SH-SY5Y (cell line): ENCODE measurements around the gene LEKR1.

Experiments used
- GATA2 ChIP-seq: IDR thresholded peaks from 2 replicates; pipeline ENCODE4 v1.6.1; 2011; ENCODE audit warnings: mild to moderate bottlenecking, low read depth, low read length
- GATA3 ChIP-seq: IDR thresholded peaks from 2 replicates; pipeline ENCODE4 v1.6.1; 2011; ENCODE audit warnings: low read depth, mild to moderate bottlenecking, low read length, moderate library complexity

LEKR1 gene

DNA sequence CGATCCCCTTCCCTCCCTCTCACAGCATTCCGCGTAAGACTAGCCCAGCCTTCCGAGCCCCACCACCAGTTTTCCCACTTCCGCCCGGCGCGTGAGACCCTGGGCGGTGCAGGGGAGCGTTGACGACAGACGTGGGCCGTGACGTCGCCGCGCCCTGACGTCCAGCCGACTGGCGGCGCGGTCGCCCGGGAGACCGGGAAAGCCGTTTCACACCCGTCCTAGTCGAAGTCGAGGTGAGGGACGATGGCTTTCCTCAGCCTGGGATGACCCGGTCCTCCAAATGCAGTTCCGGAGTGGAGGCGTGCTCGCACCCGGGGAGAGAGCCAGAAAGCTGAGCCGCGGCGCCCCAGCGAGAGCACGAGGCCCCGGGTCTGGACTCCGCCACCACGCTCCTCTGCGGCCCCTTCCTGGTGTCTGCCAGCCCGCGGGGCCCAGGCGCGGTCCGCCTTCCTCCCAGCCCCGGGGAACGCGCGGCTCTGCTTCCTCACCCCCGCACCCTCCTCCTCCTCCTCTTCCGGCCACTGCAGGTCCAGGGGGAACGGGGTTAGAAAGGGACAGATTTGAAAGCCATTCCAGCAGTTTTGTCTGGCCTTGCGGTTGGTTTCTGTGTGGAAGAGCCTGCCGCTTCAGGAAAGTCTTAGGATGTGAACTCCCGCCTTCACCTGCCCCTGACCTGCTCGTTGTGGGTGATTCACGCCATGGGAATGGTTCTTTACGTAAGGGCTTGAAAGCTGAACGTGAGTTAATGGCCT is at the start of gene LEKR1:
Gene LEKR1, plus strand, starts transcription at position 210 of the 752 bp plus-strand sequence. CDS start 2,977 bp downstream, outside the sequence.
- TF ChIP-seq GATA3 (no peak), GATA2 (no peak; the same call in 1 of the 2 replicates)

DNA sequence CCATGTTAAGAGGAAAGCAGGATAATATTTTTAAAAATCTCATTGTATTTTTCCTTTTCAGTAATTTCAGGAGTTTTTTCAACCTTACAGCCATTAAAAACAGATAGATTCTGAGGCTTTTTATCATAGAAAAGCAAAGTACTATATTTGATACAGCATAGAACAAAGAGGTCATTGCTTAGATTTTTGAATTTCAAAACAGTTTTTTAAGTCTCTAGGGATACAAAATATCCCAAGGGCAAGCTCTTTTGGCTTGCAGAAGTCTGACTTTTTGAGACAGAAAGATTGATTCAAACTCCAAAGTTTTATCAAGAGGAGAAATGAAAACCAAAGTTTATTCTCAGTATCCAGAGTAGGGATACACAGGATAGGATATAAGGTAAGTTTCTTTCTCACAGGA is 49.3 kb upstream of the LEKR1 start:
- TF ChIP-seq GATA3 (no peak), GATA2 (no peak)

DNA sequence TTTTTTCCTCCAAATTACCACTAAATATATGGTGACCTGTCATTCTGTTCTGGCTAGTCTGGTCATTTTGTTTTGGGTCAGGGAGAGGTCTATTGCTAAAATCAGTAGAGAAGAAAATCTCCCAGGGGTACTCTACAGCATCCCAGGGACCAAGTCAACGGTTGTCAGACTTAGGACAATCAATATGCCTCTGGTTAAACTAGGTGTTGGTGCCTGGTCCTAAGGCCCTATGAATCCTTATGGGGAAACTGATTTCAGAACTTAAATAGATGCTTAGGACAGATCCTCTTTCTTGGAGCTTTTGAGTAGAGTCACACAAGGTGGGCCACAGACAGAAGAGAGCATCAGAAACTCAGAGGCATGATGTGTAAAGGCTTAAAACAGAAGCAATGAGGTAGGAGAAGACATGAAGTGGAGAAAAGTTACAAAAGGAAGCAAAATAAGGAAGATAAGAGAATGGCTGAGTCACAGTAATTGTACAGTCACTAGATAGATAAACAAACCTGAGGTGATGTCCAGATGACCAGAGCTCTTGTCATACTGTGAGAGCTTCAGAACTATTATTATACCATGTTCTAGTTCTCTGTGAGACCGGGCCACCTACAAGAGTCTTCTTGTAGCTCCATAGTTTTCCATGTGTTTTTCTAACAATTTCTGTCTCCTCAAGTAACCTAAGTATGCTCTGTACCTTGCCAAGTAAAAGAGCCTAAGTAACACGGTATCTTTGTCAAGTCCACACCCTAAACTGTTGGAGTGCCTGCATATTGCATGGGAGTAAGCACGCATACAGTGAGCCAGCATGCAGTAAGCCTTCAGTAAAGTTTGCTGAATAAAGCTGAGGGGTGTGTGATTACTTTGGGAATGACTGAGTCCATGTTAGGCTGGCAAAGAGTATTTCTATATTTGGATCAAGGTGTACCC is 44.6 kb upstream of the LEKR1 start:
- no peak for TF ChIP-seq GATA3
- no peak for TF ChIP-seq GATA2

DNA sequence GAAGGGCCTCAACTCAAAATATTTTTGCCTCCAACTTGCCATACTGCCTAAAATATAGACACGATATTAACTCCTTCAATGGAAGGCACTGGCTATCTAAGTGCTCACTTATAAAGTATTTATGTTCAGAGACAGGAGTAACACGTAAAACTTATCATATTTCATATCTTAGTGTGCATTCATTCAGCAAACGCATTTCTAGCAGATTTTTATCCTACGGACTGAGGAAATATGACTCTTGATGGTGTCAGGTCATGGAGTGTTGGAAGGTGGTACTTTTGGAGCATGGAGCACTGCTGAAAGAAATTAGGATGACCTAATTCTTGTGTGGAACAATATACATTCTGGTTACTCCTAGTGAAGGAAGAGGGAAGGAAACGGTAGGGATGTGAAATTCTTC is 43.8 kb upstream of the LEKR1 start:
- TF ChIP-seq GATA3 = no peak
- TF ChIP-seq GATA2 = no peak

DNA sequence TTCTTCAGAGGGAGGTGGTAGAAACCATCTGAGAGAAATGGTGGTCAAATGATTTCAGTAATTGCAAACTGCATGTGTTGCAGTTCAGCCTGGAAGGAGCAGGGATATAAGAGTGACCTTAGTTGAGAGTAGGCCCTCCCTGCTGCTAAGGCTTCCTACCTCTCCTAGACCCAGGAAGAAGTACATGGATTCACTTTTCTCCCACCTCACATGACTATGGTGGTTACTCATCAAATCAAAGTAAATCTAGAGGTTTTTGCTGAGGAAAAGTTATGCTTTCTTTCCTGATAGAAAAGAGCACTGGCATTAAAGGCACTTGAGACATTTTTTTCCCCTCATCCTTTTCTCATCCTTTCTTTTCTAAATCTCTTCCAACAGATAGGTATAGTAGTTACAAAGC is 43.2 kb upstream of the LEKR1 start:
- no peak for TF ChIP-seq GATA2
- no peak for TF ChIP-seq GATA3

DNA sequence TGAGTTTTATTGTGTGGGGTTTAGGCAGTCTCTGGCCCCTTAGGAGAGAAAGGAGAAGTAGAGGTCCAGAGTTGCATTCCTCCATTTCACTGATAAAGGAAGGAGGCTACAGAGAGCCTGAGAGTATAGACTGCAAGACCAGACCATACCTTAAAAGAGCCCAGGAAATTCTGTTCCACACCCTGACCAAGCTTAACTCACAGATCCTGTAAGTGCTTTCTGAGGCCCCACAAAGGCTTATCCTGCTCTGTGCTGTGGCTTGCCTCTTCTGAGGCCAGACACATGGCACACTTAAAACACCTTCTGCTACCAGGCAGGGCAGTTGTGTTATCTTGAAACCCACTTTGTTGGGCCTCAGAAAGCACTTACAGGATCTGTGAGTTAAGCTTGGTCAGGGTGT is 39.2 kb upstream of the LEKR1 start:
- TF ChIP-seq GATA2 (no peak), GATA3 (no peak)

DNA sequence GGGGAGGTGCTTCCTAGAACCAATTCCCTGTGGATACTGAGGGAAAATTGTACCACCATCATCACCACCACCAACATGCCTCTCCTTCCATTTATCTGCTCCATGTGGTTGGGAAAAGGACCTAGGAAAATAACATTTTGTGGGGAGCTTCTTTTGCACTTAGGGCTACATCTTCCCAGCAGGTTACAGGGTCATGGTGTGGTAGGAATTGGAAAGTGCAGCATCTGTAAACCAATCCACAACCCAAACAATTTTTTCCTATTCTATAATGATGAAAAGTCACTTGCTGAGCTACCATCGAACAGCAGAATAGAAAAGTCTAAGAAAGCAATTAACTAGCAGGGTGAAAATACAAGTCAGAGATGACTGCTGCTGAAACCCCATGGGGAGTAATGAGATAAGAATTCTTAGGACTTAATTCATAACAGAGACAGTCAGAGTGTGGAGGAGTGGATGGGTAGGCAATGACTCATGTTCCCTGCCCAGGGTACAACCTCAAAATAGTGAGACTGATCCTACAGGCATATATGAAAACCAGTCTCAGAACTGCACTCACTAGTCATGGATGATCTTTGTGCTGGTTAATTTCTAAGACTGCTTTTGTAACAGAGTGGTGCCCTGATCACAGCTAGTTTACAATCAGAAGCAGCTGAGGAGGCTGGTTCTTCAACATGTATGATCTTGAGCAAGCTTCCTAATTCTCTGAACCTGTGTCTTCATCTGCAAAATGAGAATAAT is 38.1 kb upstream of the LEKR1 start:
- TF ChIP-seq GATA2 (no peak), GATA3 (no peak)

DNA sequence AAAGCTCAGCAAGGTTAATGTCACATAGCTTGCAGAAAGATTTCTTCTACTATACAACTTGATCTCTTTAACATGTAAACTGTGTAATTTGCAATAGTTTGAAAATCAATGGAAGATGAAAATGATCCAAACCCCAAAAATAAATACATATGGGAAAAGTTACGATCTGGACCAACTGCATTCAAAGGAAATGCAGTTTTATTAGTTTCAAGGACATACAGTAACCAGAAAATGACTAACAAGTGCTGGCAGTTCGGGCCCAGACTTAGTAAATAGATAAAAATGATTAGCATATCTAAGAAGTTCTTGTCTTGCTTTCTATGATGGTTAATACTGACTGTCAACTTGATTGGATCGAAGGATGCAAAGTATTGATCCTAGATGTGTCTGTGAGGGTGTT is 37.3 kb upstream of the LEKR1 start:
- no peak for TF ChIP-seq GATA2
- TF ChIP-seq GATA3 = no peak

DNA sequence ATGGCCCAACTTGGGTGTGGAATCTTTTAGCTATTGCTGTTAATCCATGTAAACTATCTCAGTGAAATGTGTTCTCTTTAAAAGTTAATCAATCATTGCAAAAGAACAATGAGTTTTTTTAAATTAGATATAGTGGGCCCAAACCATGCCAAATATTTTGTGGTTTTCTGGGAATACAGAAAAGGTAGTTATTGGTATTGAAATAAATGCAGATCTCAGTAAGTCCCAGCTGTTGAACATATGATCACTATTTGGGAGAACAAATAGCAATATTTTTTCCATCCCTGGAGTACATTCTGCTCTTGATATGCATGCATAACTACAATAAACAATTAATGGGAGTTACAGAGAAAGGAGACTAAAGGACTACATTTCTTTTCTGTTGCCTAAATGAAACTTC is 36.0 kb upstream of the LEKR1 start:
- TF ChIP-seq GATA2 (no peak), GATA3 (no peak)

DNA sequence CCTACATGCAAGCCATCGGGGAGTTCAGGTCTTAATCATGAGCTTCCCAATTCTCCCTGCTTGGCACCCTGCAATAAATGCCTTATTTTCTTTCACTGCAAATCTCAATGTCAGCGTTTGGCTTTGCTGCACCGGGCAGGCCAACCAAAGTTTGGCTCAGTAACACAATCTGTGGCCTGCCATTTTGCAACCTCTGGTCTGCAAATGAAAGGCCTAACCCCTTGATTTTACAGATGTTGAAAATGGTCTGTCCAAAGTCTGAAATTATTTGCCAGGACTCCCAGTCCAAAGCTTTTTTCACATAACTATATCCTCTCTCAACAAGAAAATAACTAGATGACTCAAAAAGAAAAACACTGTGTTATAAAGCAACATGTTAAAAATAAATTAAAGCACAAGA is 34.0 kb upstream of the LEKR1 start:
- TF ChIP-seq GATA2 = no peak
- TF ChIP-seq GATA3 = no peak

DNA sequence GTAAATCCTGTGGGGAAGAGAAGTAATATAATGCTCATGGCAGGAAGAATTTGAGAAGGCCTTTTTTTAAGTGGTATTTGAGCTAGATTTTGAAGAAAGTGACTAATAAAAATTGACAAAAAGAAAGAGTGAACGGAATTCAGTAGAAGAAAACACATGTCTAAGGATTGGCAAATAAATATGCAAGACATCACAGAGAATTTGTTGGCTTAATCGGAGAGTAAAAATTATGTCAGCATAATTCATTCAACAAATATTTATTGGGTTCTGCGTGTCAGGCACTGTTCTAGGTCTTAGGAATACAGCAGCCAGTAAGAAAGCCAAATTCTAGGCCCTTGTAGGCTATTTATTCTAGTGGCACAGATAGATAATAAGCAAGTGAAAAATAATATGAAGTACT is 33.6 kb upstream of the LEKR1 start:
- no peak for TF ChIP-seq GATA3

DNA sequence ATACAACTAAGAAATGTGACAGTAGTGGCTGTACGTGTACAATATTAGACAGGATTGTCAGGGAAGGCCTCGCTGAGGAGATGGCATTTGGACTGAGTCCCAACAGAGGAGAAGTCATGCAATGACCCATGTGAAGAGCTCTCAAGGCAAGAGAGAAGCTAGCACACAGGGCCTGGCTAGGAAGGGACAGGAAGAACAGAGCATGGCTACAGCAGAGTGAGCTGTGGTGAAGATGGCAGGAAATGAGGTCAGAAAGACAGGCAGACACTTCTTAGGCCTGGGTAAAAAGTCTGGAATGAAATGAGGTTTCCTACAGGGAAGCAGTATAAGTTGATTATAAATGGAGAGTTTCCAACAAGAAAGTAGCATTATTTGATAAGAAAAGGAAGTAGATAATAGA is 33.2 kb upstream of the LEKR1 start:
- no peak for TF ChIP-seq GATA3
- no peak for TF ChIP-seq GATA2

DNA sequence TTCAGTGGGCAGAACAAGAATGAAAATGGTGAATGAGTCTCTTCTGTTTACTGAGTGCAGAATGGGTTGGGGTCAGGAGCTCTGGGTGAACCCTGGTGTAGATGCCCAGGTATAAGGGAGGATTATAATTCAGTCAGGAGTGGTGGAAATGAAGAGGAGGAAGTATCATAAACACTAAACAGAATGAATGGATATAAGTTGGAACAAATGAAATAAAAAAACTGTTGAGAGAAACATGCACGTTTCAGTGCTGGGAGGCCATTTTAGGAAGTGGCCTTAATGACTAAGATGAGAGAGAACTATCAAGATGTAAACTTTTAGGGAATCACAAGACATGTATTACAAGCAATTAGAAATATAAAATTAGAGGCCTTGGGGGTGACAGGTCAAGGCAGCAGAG is 32.8 kb upstream of the LEKR1 start:
- TF ChIP-seq GATA2 = no peak
- no peak for TF ChIP-seq GATA3

DNA sequence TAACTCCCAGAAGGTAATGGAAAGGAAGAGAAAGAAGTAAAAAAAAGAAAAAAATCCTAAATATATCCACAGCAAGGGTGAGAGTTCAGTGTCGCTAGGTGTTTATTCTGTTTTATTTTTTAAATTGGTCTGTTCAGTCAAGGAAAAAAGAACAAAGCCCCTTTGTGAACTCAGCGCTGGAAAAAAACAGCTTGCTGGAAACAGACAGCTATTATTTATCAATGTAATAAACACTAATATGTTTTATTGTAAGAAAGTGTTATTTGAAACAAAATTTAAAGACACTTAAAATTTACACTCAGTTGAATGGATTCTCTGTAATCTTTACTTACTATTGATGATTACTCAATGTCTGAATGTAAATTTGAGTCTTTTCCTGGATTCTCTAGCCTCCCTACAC is 32.3 kb upstream of the LEKR1 start:
- TF ChIP-seq GATA3 (no peak), GATA2 (no peak)
